ENCODE data around the gene RIN1. TPM values are rescaled to one million over a fixed set of nuclear protein-coding genes. Genes with fewer than 3 reads are reported as not detected.

RIN1 gene
- total and polyA plus RNA-seq, 2 of the 13 experiments (the other 11 are each of a cell fraction or from before 2014, with no cell fraction given), result 2.4 to 4.1 TPM

GRCh38 chr11:66328302-66329144, 7.7 kb downstream of the RIN1 start (continued):
- TF ChIP-seq HMGXB4 (CRISPR knock-in tag; IDR thresholded peaks at IDR 0.05; ENCODE audit: borderline replicate concordance in 1 of 2, low read depth in 1 of 2) (peak; percentile 90 to 95), E2F5 (CRISPR knock-in tag; conservative IDR thresholded peaks at IDR 0.05) (no peak), SYNCRIP (IDR thresholded peaks at IDR 0.05; ENCODE audit: insufficient read depth, low read depth, low read length) (no peak), ZNF431 (CRISPR knock-in tag; IDR thresholded peaks at IDR 0.05; ENCODE audit: borderline replicate concordance, low read depth) (no peak), ZNF614 (CRISPR knock-in tag; IDR thresholded peaks at IDR 0.05; ENCODE audit: borderline replicate concordance) (peak; percentile 65; the same call in 1 of the 2 replicates), GLMP (CRISPR knock-in tag; IDR thresholded peaks at IDR 0.05; ENCODE audit: borderline replicate concordance) (no peak), ZNF235 (CRISPR knock-in tag; IDR thresholded peaks at IDR 0.05; ENCODE audit: borderline replicate concordance) (no peak), SP2 (CRISPR knock-in tag; IDR thresholded peaks at IDR 0.05) (no peak), ZSCAN20 (CRISPR knock-in tag; IDR thresholded peaks at IDR 0.05; ENCODE audit: borderline replicate concordance) (no peak), SP4 (CRISPR knock-in tag; IDR thresholded peaks at IDR 0.05) (no peak), KAT8 (CRISPR knock-in tag; IDR thresholded peaks at IDR 0.05) (peak; percentile 74), ATF7-NPFF (CRISPR knock-in tag; IDR thresholded peaks at IDR 0.05; ENCODE audit: low read depth) (no peak; the same call in 1 of the 2 replicates), YEATS4 (CRISPR knock-in tag; IDR thresholded peaks at IDR 0.05; ENCODE audit: borderline replicate concordance) (peak; percentile 93), ATF6 (CRISPR knock-in tag; conservative IDR thresholded peaks at IDR 0.05) (no peak; the same call in 1 of the 2 replicates), TBX3 (IDR thresholded peaks at IDR 0.05; ENCODE audit: borderline replicate concordance) (no peak), ZBED4 (CRISPR knock-in tag; IDR thresholded peaks at IDR 0.05; ENCODE audit: borderline replicate concordance) (0 out of 2 replicates have a peak, but pooled peaks have one; percentile 37), CHD4 (IDR thresholded peaks at IDR 0.05; ENCODE audit: borderline replicate concordance, low read length) (no peak)

All from HepG2 (cell line).